GM06990 (cell line): ENCODE data around the gene GPN1.

Experiments used
- DNase-seq: peaks from one replicate; pipeline ENCODE4 v3.0.0-alpha.2; 2011; ENCODE audit not compliant: insufficient read length; ENCODE audit errors: extremely low read depth
- H3K27me3 ChIP-seq: replicated peaks from 2 replicates; pipeline ENCODE4 v1.6.0; 2011; ENCODE audit warnings: low read length; ENCODE audit not compliant: control insufficient read depth, insufficient read depth
- H3K36me3 ChIP-seq: 2 replicates; pipeline ENCODE4 v1.5.1; 2011; ENCODE audit warnings: low read length; ENCODE audit not compliant: control insufficient read depth, insufficient read depth
- H3K4me3 ChIP-seq: replicated peaks from 2 replicates; pipeline ENCODE4 v1.5.1; 2011; ENCODE audit warnings: low read depth, mild to moderate bottlenecking, control low read depth, low read length
- CTCF ChIP-seq: IDR thresholded peaks from 2 replicates; pipeline ENCODE4 v1.5.1; 2011; ENCODE audit warnings: low read length, control low read depth, mild to moderate bottlenecking, inconsistent platforms; ENCODE audit not compliant: insufficient read depth, poor library complexity, severe bottlenecking

GPN1 gene

GRCh38 chr2:27661371-27661770 lies 32.5 kb downstream of the GPN1 start:
- DNase-seq: no peak
- Histone ChIP-seq H3K4me3 (no peak overlapping the region), H3K36me3 (peaks cover 6% of the 10 kb centered on the region), H3K27me3 (no peaks in the 10 kb centered on the region)
- no peak for TF ChIP-seq CTCF

GRCh38 chr2:27663285-27664153 lies 34.7 kb downstream of the GPN1 start, which contains the start of the genes SLC4A1AP and SUPT7L:
SLC4A1AP (plus strand) TSS chr2:27663889; CDS start chr2:27663915, 26 bp downstream.
SUPT7L (minus strand) TSS chr2:27663614; CDS start chr2:27662192, 1,422 bp downstream.
- no peaks in the 10 kb centered on the region for H3K27me3 ChIP-seq
- DNase-seq: peak; percentile 88
- peaks cover 5% of the 10 kb centered on the region for H3K36me3 ChIP-seq
- no peak for TF ChIP-seq CTCF
- H3K4me3 ChIP-seq: peak within 1 kb of the TSS; percentile 94

- H3K27me3 ChIP-seq: no peaks in the 10 kb centered on the region
- peaks cover 5% of the 10 kb centered on the region for H3K36me3 ChIP-seq
- TF ChIP-seq CTCF: no peak
- no peak for DNase-seq
- H3K4me3 ChIP-seq: peak overlapping the region; percentile 94
Measured at GRCh38 chr2:27664154-27664574, 35.3 kb downstream of the GPN1 start.

GRCh38 chr2:27664622-27665363 lies 35.9 kb downstream of the GPN1 start:
- peaks cover 4% of the 10 kb centered on the region for H3K36me3 ChIP-seq

GRCh38 chr2:27667446-27667845 lies 38.6 kb downstream of the GPN1 start:
- Histone ChIP-seq H3K4me3 (no peak overlapping the region), H3K36me3 (peaks cover 3% of the 10 kb centered on the region; the same call in 1 of the 2 replicates), H3K27me3 (no peaks in the 10 kb centered on the region)
- DNase-seq: no peak
- no peak for TF ChIP-seq CTCF

More at GRCh38 chr2:27664622-27665363, 35.9 kb downstream of the GPN1 start:
- TF ChIP-seq CTCF: no peak
- peak overlapping the region; percentile 94 for H3K4me3 ChIP-seq
- no peaks in the 10 kb centered on the region for H3K27me3 ChIP-seq
- no peak for DNase-seq
